Duodenal mucosa (tissue), 2 donors: ENCODE results near the gene TRMT1.

Source experiments
- H3K27ac ChIP-seq: one replicate; pipeline ENCODE4 v1.7.0; 2013; ENCODE audit warnings: low read depth, low read length
- H3K27me3 ChIP-seq, 2 donors: one replicate each; pipeline ENCODE4 v1.7.0; 2013; ENCODE audit warnings: low read length in 2 of 2, control low read depth in 1 of 2; ENCODE audit not compliant: insufficient read depth in 2 of 2, control insufficient read depth in 1 of 2
- H3K36me3 ChIP-seq, 2 donors: one replicate each; pipeline ENCODE4 v1.7.0; 2013; ENCODE audit warnings: low read length in 2 of 2, control low read depth in 1 of 2; ENCODE audit not compliant: insufficient read depth in 2 of 2, control insufficient read depth in 1 of 2
- H3K4me1 ChIP-seq, 2 donors: one replicate each; pipeline ENCODE4 v1.7.0; 2013; ENCODE audit warnings: low read length in 2 of 2, control low read depth in 1 of 2; ENCODE audit not compliant: insufficient read depth in 2 of 2, control insufficient read depth in 1 of 2
- H3K4me3 ChIP-seq, 2 donors: one replicate each; pipeline ENCODE4 v1.7.0; 2013; ENCODE audit warnings: low read length in 2 of 2, low read depth in 1 of 2
- H3K9ac ChIP-seq, 2 donors: one replicate each; pipeline ENCODE4 v1.7.0; 2013; ENCODE audit warnings: low read length in 2 of 2, low read depth in 1 of 2
- H3K9me3 ChIP-seq, 2 donors: one replicate each; pipeline ENCODE4 v1.7.0; 2013; ENCODE audit warnings: low read length in 2 of 2, control low read depth in 1 of 2; ENCODE audit not compliant: control insufficient read depth in 1 of 2

The TRMT1 gene

GRCh38 chr19:13102666-13103580, 13.6 kb downstream of the TRMT1 start, which contains the start of gene LYL1:
TSS of gene LYL1 (minus strand) at chr19:13102858. CDS start at chr19:13101171, 1,687 bp downstream.
- H3K4me1 ChIP-seq, result peaks cover 15 to 38% of the 10 kb centered on the region in 2 donors
- H3K36me3 ChIP-seq, result peaks cover 0 to 6% of the 10 kb centered on the region in 2 donors
- H3K4me3 ChIP-seq, result peak within 1 kb of the TSS; percentile 67 to 68
- H3K9ac ChIP-seq, result peak within 1 kb of the TSS; percentile 31 to 63
- no peaks in the 10 kb centered on the region for H3K27me3 ChIP-seq
- H3K27ac ChIP-seq, result peak within 1 kb of the TSS; percentile 68
- H3K9me3 ChIP-seq, result no peaks in the 10 kb centered on the region

GRCh38 chr19:13102416-13102665, 14.2 kb downstream of the TRMT1 start:
- peak overlapping the region; percentile 31 to 63 for H3K9ac ChIP-seq
- peaks cover 0 to 1% of the 10 kb centered on the region in 2 donors for H3K36me3 ChIP-seq
- no peaks in the 10 kb centered on the region for H3K27me3 ChIP-seq
- peaks cover 15 to 38% of the 10 kb centered on the region in 2 donors for H3K4me1 ChIP-seq
- no peak overlapping the region for H3K27ac ChIP-seq
- H3K4me3 ChIP-seq, result peak overlapping the region; percentile 67 to 68
- no peaks in the 10 kb centered on the region for H3K9me3 ChIP-seq

- Histone ChIP-seq H3K4me1 (peaks cover 15 to 38% of the 10 kb centered on the region in 2 donors), H3K9ac (peak overlapping the region; percentile 31 to 63), H3K27ac (peak overlapping the region; percentile 10), H3K27me3 (no peaks in the 10 kb centered on the region), H3K4me3 (peak overlapping the region; percentile 67 to 68), H3K36me3 (no peaks in the 10 kb centered on the region), H3K9me3 (no peaks in the 10 kb centered on the region)
These were observed 14.7 kb downstream of the TRMT1 start for GRCh38 chr19:13101590-13102415.

- H3K4me1 ChIP-seq, result peaks cover 17 to 40% of the 10 kb centered on the region in 2 donors
- H3K27me3 ChIP-seq, result no peaks in the 10 kb centered on the region
- no peaks in the 10 kb centered on the region for H3K9me3 ChIP-seq
- H3K4me3 ChIP-seq, result peak overlapping the region in 1 of 2 donors; percentile 54
- H3K27ac ChIP-seq, result peak overlapping the region; percentile 10
- no peaks in the 10 kb centered on the region for H3K36me3 ChIP-seq
- peak overlapping the region in 1 of 2 donors; percentile 43 for H3K9ac ChIP-seq
These were observed 15.5 kb downstream of the TRMT1 start for GRCh38 chr19:13100841-13101589.

- H3K27me3 ChIP-seq, result no peaks in the 10 kb centered on the region
- peak overlapping the region in 1 of 2 donors; percentile 41 for H3K9ac ChIP-seq
- no peaks in the 10 kb centered on the region for H3K9me3 ChIP-seq
- H3K4me1 ChIP-seq, result peaks cover 20 to 41% of the 10 kb centered on the region in 2 donors
- peak overlapping the region; percentile 50 to 59 for H3K4me3 ChIP-seq
- H3K27ac ChIP-seq, result peak overlapping the region; percentile 74
- no peaks in the 10 kb centered on the region for H3K36me3 ChIP-seq
These were observed 16.4 kb downstream of the TRMT1 start for GRCh38 chr19:13100031-13100588.

GRCh38 chr19:13099073-13099999, 17.2 kb downstream of the TRMT1 start:
- Histone ChIP-seq H3K4me1 (peaks cover 26 to 48% of the 10 kb centered on the region in 2 donors), H3K36me3 (no peaks in the 10 kb centered on the region), H3K27ac (peak overlapping the region; percentile 74), H3K27me3 (peaks cover 0 to 4% of the 10 kb centered on the region in 2 donors), H3K9me3 (no peaks in the 10 kb centered on the region), H3K9ac (peak overlapping the region; percentile 41 to 51), H3K4me3 (peak overlapping the region; percentile 59 to 72)

- Histone ChIP-seq H3K4me3 (peak overlapping the region; percentile 59 to 72), H3K27me3 (peaks cover 0 to 4% of the 10 kb centered on the region in 2 donors), H3K36me3 (no peaks in the 10 kb centered on the region), H3K9me3 (no peaks in the 10 kb centered on the region), H3K4me1 (peaks cover 32 to 53% of the 10 kb centered on the region in 2 donors), H3K9ac (peak overlapping the region in 1 of 2 donors; percentile 32), H3K27ac (no peak overlapping the region)
These were observed 18.1 kb downstream of the TRMT1 start for GRCh38 chr19:13098277-13099072.

- no peaks in the 10 kb centered on the region for H3K36me3 ChIP-seq
- peaks cover 0 to 4% of the 10 kb centered on the region in 2 donors for H3K27me3 ChIP-seq
- no peak overlapping the region for H3K9ac ChIP-seq
- H3K9me3 ChIP-seq, result no peaks in the 10 kb centered on the region
- H3K4me1 ChIP-seq, result peaks cover 32 to 46% of the 10 kb centered on the region in 2 donors
- no peak overlapping the region for H3K4me3 ChIP-seq
- peak overlapping the region; percentile 10 for H3K27ac ChIP-seq
These were observed 18.9 kb downstream of the TRMT1 start for GRCh38 chr19:13097463-13098258.
